Measurements from ENCODE around the gene SNAP47.

DNA sequence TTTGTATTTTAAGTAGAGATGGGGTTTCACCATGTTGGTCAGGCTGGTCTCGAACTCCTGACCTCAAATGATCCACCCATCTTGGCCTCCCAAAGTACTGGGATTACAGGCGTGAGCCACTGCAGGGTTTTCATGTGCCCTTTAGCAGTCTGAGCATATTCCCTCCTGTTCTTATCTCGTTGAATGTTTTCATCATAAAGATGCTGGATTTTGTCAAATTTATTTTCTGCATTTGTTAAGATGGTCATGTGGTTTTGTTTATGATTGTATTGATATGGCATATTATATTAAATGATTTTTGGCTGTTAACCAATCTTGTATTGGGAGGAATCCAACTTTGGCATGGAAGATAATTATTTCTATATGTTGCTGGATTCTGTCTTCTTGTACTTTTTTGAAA is 8.9 kb upstream of the SNAP47 start:
- TF ChIP-seq, protein P1, sequence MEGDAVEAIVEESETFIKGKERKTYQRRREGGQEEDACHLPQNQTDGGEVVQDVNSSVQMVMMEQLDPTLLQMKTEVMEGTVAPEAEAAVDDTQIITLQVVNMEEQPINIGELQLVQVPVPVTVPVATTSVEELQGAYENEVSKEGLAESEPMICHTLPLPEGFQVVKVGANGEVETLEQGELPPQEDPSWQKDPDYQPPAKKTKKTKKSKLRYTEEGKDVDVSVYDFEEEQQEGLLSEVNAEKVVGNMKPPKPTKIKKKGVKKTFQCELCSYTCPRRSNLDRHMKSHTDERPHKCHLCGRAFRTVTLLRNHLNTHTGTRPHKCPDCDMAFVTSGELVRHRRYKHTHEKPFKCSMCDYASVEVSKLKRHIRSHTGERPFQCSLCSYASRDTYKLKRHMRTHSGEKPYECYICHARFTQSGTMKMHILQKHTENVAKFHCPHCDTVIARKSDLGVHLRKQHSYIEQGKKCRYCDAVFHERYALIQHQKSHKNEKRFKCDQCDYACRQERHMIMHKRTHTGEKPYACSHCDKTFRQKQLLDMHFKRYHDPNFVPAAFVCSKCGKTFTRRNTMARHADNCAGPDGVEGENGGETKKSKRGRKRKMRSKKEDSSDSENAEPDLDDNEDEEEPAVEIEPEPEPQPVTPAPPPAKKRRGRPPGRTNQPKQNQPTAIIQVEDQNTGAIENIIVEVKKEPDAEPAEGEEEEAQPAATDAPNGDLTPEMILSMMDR (IDR thresholded peaks at IDR 0.05) = no peak
- TF ChIP-seq POLR2AphosphoS5 (IDR thresholded peaks at IDR 0.05) = no peak
